GM12801 (cell line): Measurements from ENCODE around the gene SLC26A2.

Experiments used
- TF ChIP-seq, protein P1 (sequence below): IDR thresholded peaks from one replicate; pipeline ENCODE4 v1.5.1; 2011; ENCODE audit warnings: control low read depth; ENCODE audit not compliant: insufficient read length; ENCODE audit errors: extremely low read depth

The SLC26A2 gene

DNA sequence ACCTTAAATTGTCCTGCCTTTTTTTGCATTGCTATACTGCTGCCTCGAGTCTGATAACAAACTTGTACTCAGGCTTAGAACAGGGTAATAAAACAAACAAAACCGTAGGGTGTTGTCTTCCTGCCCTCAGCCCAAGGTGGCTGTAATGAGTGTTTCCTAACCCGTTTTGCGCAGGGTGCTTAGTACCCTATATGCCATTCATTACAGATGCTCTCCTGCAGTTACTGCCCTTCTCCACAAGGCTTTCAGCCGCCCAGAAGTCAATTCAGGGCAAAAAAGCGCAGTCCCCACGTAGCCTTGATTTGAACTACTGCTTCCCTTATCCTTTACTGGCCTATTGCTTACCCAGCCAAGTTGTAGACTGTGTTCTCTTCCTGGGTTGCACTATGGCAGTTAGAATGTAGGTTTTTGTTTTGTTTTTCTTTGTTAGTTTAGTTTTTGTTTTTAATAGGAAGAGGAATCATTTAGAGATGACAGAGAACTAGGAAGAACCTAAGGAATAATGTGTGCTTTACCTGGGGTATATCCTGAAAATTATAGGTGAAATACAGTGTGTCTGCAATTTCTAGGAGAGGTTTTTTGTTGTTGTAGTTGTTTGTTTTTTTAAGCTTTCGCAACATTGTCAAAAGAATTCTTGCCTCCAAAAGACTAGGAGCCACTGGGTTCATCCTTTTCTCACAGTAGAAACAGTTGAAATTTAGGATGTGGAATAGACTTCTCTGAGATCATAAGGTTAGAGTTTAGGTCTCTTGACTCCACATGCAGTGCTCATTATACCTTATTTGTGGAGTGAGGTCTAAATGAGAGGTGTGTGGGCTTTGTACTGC, 41.3 kb downstream of the SLC26A2 start:
- TF ChIP-seq, protein P1, sequence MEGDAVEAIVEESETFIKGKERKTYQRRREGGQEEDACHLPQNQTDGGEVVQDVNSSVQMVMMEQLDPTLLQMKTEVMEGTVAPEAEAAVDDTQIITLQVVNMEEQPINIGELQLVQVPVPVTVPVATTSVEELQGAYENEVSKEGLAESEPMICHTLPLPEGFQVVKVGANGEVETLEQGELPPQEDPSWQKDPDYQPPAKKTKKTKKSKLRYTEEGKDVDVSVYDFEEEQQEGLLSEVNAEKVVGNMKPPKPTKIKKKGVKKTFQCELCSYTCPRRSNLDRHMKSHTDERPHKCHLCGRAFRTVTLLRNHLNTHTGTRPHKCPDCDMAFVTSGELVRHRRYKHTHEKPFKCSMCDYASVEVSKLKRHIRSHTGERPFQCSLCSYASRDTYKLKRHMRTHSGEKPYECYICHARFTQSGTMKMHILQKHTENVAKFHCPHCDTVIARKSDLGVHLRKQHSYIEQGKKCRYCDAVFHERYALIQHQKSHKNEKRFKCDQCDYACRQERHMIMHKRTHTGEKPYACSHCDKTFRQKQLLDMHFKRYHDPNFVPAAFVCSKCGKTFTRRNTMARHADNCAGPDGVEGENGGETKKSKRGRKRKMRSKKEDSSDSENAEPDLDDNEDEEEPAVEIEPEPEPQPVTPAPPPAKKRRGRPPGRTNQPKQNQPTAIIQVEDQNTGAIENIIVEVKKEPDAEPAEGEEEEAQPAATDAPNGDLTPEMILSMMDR, result no peak

DNA sequence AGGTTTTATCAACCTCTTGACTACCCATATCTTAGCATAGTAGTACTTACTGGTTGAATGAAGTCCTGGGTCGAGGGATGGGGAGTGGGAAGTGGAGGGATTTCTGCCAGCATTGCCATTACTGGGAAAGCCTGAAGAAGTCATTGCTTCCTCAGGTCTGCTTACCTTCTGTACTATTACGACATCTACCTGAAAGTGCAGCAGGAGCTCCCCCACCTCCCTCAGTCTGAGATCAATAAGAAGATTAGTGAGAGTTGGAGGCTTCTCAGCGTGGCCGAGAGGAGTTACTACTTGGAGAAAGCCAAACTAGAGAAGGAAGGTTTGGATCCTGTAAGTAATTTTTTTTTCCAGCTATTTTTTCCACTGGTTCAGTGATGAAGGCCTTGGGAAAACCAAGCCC, 45.8 kb downstream of the SLC26A2 start:
- TF ChIP-seq, protein P1, result no peak

DNA sequence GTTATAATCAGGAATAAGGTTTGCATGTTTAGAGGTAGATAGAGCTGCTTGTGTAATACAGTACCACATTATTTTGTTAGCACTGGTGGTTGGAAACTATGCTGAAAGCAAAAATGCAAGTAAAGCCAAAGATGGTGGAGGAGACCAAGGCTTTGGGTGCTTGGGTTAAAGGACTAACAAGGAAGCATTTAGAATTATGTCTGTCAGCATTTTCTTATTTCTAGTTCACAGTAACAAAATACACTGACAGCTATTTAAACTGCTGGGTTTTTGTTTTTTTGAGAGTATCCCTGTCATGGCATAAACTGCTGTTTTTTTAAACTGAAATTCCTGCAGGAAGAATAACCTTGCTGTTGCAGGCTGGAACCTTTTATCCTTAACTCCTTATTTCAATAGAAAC, 46.5 kb downstream of the SLC26A2 start:
- TF ChIP-seq, protein P1, result no peak

DNA sequence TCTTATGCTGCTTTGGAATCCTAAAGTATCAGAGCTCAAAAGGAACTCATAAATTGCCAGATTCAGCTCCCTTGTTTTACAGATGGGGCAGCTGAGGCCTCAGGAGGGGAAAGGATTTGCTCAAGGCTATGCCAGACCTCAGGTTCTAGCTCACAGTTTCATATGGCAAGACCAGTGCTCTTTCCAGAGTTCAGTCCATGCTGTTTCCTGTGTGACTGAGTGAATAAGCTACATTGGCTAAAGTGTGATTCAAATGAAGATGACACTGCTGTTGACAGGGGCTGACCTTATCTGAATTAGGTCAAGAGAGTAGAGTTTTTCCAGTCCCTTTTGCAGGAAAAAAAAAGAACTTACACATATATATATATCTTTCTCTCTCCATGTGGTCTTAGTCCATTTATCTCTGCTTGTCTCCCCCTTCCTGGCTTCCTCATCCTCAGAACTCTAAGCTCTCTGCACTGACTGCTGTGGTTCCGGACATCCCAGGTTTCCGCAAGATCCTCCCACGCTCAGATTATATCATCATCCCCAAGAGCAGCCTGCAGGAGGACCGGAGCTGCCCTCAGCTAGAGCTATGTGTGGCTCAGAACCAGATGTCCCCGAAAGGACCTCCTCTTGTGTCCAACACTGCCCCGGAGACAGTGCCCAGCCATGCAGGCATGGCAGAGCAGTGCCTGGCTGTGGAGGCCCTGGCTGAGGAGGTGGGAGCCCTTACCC, 49.3 kb downstream of the SLC26A2 start:
- TF ChIP-seq, protein P1, result no peak

DNA sequence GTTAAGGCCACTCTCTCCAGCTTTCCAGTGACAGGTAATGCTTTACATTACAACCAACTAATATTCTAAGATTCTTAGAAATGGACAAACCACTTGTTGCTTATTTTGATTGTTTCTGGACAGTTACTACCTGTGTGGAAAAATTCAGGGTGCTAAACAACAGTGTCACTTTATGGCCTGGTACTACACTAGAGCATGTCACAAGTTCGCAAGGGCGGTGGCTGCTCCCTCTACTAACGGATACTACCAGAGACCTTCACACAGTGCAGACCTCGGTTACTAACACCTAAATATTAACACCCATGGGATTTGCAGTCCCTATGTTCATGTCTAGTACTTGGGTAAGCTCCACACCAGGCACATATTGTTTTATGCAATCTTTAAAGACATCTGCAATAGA, 53.4 kb downstream of the SLC26A2 start:
- TF ChIP-seq, protein P1, result no peak

DNA sequence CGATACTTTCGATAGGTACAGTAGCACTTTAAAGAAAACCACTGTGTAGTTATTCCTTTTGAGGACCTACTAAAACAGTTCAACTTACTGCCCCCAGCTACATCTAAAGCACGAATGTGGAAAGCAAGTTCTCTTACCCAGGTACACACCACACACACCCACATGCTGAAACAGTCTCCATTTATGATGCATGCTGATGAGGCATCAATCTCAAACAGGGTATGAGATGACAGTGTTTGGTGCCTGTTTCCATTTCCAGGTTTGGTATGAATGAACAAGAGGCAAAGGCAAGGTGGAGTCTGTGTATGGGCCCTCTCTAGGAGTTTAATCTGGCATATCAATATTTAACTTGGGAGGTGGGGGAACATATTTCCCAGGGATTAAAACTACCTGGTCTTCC, 53.9 kb downstream of the SLC26A2 start:
- TF ChIP-seq, protein P1, result no peak

DNA sequence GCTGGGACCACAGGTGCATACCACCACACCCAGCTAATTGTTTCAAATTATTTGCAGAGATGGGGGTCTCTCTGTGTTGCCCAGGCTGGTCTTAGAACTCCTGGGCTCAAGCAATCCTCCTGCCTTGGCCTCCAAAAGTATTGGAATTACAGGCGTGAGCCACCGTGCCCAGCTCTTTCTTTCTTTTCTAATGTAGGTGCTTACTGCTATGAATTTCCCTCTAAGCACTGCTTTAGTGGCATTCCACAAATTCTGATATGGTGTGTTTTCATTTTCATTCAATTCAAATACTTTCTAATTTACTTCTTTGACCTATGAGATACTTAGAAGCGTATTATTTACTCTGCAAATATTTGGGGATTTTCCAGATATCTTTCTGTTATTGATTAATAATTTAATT, 54.9 kb downstream of the SLC26A2 start:
- TF ChIP-seq, protein P1, result no peak
